ENCODE measurements around the gene DPH6.

The DPH6 gene

DNA sequence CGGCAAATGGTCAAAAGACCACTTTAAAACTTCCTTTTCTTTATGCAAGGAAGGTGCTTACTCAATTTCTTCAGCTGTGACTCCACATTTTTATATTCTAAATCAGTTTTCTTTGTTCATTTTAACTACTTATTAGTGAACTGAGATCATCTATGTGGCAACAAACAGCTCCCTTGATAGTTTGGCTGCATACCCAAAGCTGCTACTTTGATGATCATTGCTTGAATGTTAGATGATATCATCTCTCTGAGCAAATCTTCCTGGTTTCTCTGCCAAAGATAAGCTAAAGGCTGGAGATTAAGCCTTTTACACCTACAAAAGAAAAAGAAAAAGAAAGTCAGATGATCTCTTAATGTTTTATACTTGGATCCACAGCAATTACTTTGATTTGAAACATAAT, 95.5 kb downstream of the DPH6 start:
- TF ChIP-seq, protein P1, sequence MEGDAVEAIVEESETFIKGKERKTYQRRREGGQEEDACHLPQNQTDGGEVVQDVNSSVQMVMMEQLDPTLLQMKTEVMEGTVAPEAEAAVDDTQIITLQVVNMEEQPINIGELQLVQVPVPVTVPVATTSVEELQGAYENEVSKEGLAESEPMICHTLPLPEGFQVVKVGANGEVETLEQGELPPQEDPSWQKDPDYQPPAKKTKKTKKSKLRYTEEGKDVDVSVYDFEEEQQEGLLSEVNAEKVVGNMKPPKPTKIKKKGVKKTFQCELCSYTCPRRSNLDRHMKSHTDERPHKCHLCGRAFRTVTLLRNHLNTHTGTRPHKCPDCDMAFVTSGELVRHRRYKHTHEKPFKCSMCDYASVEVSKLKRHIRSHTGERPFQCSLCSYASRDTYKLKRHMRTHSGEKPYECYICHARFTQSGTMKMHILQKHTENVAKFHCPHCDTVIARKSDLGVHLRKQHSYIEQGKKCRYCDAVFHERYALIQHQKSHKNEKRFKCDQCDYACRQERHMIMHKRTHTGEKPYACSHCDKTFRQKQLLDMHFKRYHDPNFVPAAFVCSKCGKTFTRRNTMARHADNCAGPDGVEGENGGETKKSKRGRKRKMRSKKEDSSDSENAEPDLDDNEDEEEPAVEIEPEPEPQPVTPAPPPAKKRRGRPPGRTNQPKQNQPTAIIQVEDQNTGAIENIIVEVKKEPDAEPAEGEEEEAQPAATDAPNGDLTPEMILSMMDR (IDR thresholded peaks at IDR 0.05), result no peak

DNA sequence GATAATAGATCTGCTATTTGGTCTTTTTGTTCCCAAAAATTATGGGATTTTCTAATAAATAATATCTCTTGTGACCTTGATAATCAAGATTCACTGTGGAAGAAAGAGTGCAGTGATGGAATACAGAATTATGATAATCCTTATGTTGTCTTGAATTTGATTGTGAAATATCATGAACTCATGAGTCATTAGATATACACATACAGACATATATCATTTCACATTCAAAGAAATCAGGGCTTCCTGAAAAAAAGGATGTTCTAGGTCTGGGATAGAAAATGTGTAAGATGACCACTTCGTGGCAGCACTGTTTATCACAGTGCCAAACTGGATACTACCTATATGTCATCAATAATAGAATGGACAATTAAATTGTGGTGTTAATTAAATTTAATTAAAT, 97.7 kb downstream of the DPH6 start:
- no peaks in the 10 kb centered on the region for H3K36me3 ChIP-seq (ENCODE audit: control insufficient read depth, insufficient read depth, low read length)
- no peaks in the 10 kb centered on the region for H3K9me3 ChIP-seq (ENCODE audit: control insufficient read depth, low read length)
- no peak overlapping the region for H3K4me2 ChIP-seq (ENCODE audit: low read length)
- H3K4me3 ChIP-seq (ENCODE audit: low read depth, low read length), result no peak overlapping the region
- H3K9ac ChIP-seq, result no peak overlapping the region
- no peaks in the 10 kb centered on the region for H3K4me1 ChIP-seq
- TF ChIP-seq, protein P1 (IDR thresholded peaks at IDR 0.05), result no peak
- H3K79me2 ChIP-seq, result no peaks in the 10 kb centered on the region
- H2AFZ ChIP-seq, result no peak overlapping the region
- H3K27me3 ChIP-seq (ENCODE audit: control insufficient read depth, insufficient read depth, low read length), result no peaks in the 10 kb centered on the region
- no peak overlapping the region for H3K27ac ChIP-seq

More for the DNA sequence above, 95.5 kb downstream of the DPH6 start:
- no peaks in the 10 kb centered on the region for H3K36me3 ChIP-seq (ENCODE audit: control insufficient read depth, insufficient read depth, low read length)
- no peaks in the 10 kb centered on the region for H3K4me1 ChIP-seq
- no peak overlapping the region for H3K27ac ChIP-seq
- H3K27me3 ChIP-seq (ENCODE audit: control insufficient read depth, insufficient read depth, low read length), result no peaks in the 10 kb centered on the region
- no peaks in the 10 kb centered on the region for H3K9me3 ChIP-seq (ENCODE audit: control insufficient read depth, low read length)
- H3K4me3 ChIP-seq (ENCODE audit: low read depth, low read length), result no peak overlapping the region
- no peak overlapping the region for H3K9ac ChIP-seq
- H3K79me2 ChIP-seq, result no peaks in the 10 kb centered on the region
- H3K4me2 ChIP-seq (ENCODE audit: low read length), result no peak overlapping the region
- H2AFZ ChIP-seq, result peak overlapping the region; percentile 28

DNA sequence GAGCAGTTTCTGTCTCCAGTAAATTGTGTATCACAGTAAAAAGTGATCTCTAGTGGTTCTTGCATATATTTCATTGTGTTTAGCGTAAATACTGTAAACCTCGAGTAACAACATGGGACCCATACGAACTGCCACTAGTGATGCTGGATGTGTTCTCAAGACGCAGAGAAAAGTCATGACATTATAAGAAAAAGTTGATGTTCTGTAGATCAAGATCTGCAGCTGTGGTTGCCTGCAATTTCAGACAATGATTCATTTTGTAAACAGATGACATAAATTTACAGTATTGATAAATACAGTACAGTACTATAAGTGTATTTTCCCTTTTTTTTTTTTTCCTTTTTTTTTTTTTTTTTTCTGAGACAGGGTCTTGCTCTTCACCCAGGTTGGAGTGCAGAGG, 100.1 kb downstream of the DPH6 start:
- Histone ChIP-seq H3K36me3 (ENCODE audit: control insufficient read depth, insufficient read depth, low read length) (no peaks in the 10 kb centered on the region), H3K4me1 (no peaks in the 10 kb centered on the region), H2AFZ (no peak overlapping the region), H3K9me3 (ENCODE audit: control insufficient read depth, low read length) (no peaks in the 10 kb centered on the region), H3K27ac (no peak overlapping the region), H3K79me2 (no peaks in the 10 kb centered on the region), H3K4me2 (ENCODE audit: low read length) (no peak overlapping the region), H3K9ac (no peak overlapping the region), H3K4me3 (ENCODE audit: low read depth, low read length) (no peak overlapping the region), H3K27me3 (ENCODE audit: control insufficient read depth, insufficient read depth, low read length) (no peaks in the 10 kb centered on the region)
- TF ChIP-seq, protein P1 (IDR thresholded peaks at IDR 0.05), result no peak

DNA sequence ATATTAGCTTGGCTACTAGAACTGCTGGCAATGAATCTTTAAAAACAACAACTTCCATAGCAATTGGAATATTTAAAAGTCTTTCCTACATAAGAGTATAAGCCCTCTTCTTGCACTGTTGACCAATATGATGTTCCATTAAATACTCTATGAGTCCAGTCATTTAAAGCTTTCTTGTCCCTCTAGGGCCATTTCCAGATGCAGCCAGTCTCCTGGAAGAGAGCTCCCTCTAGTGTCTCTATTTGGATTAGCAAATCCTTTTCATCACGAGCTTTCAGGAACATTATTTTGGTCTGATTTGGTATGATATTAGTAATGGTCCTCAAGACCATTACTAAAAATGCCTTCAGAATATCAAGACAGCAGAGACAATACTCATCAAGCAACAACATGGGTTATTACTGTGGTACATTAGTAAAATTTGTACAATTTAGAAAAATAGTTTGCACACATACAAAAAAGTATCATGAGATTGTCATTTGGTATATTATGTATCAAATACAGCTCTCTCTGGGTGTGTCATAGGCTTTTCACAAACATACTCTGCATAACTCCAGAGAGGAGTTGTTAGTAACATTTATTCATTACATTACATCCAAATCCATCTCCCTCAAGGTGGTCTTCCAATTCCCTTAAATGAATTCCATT, 101.3 kb downstream of the DPH6 start:
- Histone ChIP-seq H3K9me3 (ENCODE audit: control insufficient read depth, low read length) (no peaks in the 10 kb centered on the region), H3K79me2 (no peaks in the 10 kb centered on the region), H3K4me2 (ENCODE audit: low read length) (no peak overlapping the region), H3K36me3 (ENCODE audit: control insufficient read depth, insufficient read depth, low read length) (no peaks in the 10 kb centered on the region), H3K27ac (no peak overlapping the region), H3K9ac (no peak overlapping the region), H2AFZ (no peak overlapping the region), H3K27me3 (ENCODE audit: control insufficient read depth, insufficient read depth, low read length) (no peaks in the 10 kb centered on the region), H3K4me3 (ENCODE audit: low read depth, low read length) (no peak overlapping the region), H3K4me1 (no peaks in the 10 kb centered on the region)
- TF ChIP-seq, protein P1 (IDR thresholded peaks at IDR 0.05), result peak; percentile 57

DNA sequence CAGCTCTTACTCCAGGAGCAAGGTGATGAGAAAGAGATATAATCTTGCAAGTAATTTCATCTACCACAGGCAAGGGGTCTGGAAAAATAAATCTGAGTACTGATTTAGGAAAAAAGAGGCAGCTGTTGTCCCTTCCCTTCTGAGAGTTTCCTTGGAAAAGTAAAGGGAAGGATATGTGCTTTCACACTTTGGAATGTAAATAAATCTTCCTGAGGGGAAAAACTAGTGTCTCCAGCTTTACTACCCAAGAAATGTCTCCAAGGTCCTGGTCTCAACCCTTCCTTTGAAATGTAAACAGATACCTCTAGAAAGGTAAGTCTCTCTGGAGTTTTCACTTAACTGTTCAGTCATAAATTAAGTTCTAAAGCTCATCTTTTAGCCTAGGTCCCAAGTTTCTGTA, 102.6 kb downstream of the DPH6 start:
- Histone ChIP-seq H3K9me3 (ENCODE audit: control insufficient read depth, low read length) (no peaks in the 10 kb centered on the region), H3K4me2 (ENCODE audit: low read length) (no peak overlapping the region), H2AFZ (no peak overlapping the region), H3K27me3 (ENCODE audit: control insufficient read depth, insufficient read depth, low read length) (no peaks in the 10 kb centered on the region), H3K4me3 (ENCODE audit: low read depth, low read length) (no peak overlapping the region), H3K9ac (no peak overlapping the region), H3K36me3 (ENCODE audit: control insufficient read depth, insufficient read depth, low read length) (no peaks in the 10 kb centered on the region), H3K4me1 (no peaks in the 10 kb centered on the region), H3K79me2 (no peaks in the 10 kb centered on the region), H3K27ac (no peak overlapping the region)
- TF ChIP-seq, protein P1 (IDR thresholded peaks at IDR 0.05), result no peak
